GM23248 (cell line): Measurements from ENCODE around the gene SV2C. TPM values are rescaled to one million over a fixed set of nuclear protein-coding genes. Genes with fewer than 3 reads are reported as not detected.
A peak's percentile ranks its signal among the peaks of the same experiment; 100 is the strongest.

Source experiments
- DNase-seq: peaks from one replicate; pipeline ENCODE4 v3.0.0-alpha.2; 2015
- H2AFZ ChIP-seq: fragments of 200-600 bp; sonication (generic); 2 replicates; pipeline ENCODE4 v1.6.1; 2016; ENCODE audit warnings: antibody characterized with exemption
- H3F3A ChIP-seq: fragments of 200-600 bp; sonication (generic); 2 replicates; pipeline ENCODE4 v1.6.1; 2016; ENCODE audit warnings: mild to moderate bottlenecking, antibody characterized with exemption, mixed run types; ENCODE audit not compliant: insufficient read depth
- H3K27ac ChIP-seq: fragments of 200-600 bp; sonication (generic); 2 replicates; pipeline ENCODE4 v1.5.1; 2016; ENCODE audit warnings: mild to moderate bottlenecking
- H3K27me3 ChIP-seq: fragments of 200-600 bp; sonication (generic); replicated peaks from 2 replicates; pipeline ENCODE4 v1.6.1; 2016; ENCODE audit warnings: mild to moderate bottlenecking; ENCODE audit not compliant: insufficient read depth
- H3K36me3 ChIP-seq: fragments of 200-600 bp; sonication (generic); 2 replicates; pipeline ENCODE4 v1.6.1; 2016; ENCODE audit warnings: low read depth, mild to moderate bottlenecking
- H3K4me1 ChIP-seq: fragments of 200-600 bp; sonication (generic); 2 replicates; pipeline ENCODE4 v1.6.1; 2016; ENCODE audit warnings: mild to moderate bottlenecking; ENCODE audit not compliant: insufficient read depth
- H3K4me2 ChIP-seq: fragments of 200-600 bp; sonication (generic); one replicate; pipeline ENCODE4 v1.6.1; 2016; ENCODE audit warnings: mild to moderate bottlenecking; ENCODE audit not compliant: unreplicated experiment
- H3K4me3 ChIP-seq: fragments of 200-600 bp; sonication (generic); 2 replicates; pipeline ENCODE4 v1.5.1; 2016; ENCODE audit warnings: mild to moderate bottlenecking
- H3K79me2 ChIP-seq: fragments of 200-600 bp; sonication (generic); 2 replicates; pipeline ENCODE4 v1.6.1; 2016; ENCODE audit warnings: mild to moderate bottlenecking; ENCODE audit not compliant: insufficient read depth
- H3K9ac ChIP-seq: fragments of 200-600 bp; sonication (generic); 2 replicates; pipeline ENCODE4 v1.6.1; 2016; ENCODE audit warnings: mild to moderate bottlenecking
- H3K9me2 ChIP-seq: fragments of 200-600 bp; sonication (generic); 2 replicates; pipeline ENCODE4 v1.6.1; 2016; ENCODE audit warnings: mixed run types, mild to moderate bottlenecking, moderate library complexity; ENCODE audit not compliant: insufficient read depth
- H3K9me3 ChIP-seq: fragments of 200-600 bp; sonication (generic); one replicate; pipeline ENCODE4 v1.6.1; 2017; ENCODE audit warnings: low read depth
- H4K20me1 ChIP-seq: fragments of 200-600 bp; sonication (generic); 2 replicates; pipeline ENCODE4 v1.6.0; 2016; ENCODE audit not compliant: insufficient read depth
- EZH2 ChIP-seq: fragments of 200-600 bp; sonication (generic); IDR thresholded peaks from 2 replicates; pipeline ENCODE4 v1.6.1; 2018; ENCODE audit warnings: antibody characterized with exemption, mild to moderate bottlenecking; ENCODE audit not compliant: insufficient read depth, poor library complexity, severe bottlenecking
- EZH2phosphoT487 ChIP-seq: fragments of 200-600 bp; sonication (generic); IDR thresholded peaks from 2 replicates; pipeline ENCODE4 v1.6.1; 2018; ENCODE audit warnings: antibody characterized with exemption, moderate library complexity, mild to moderate bottlenecking, low read depth; ENCODE audit not compliant: insufficient read depth
- WGBS, 2 experiments: methylation state at CpG; one replicate each; pipeline ENCODE4 v1.1.6; 2015 to 2017; ENCODE audit warnings: low lambda C conversion rate in 2 of 2, low coverage in 1 of 2; ENCODE audit errors: missing lambda C conversion rate in 2 of 2; 5-methylcytosine and 5-hydroxymethylcytosine counted together
- in situ Hi-C: fragments of 300-500 bp; cut with MboI; formaldehyde crosslinking; loops from 2 replicates; pipeline ENCODE4 v1.15.0; 2020
- polyA plus RNA-seq: library from polyadenylated mRNA; unstranded; fragments of >200 nt; fragmentation: Nextera tagmentation; extraction: Ambion mirVana; gene quantifications from 2 replicates; pipeline ENCODE4 v1.2.1, GENCODE V29; 2016
- total RNA-seq: library from RNA; depleted of rRNA; stranded (reverse); fragments of >200 nt; shearing (Covaris generic); gene quantifications from 2 replicates; pipeline ENCODE4 v1.2.3, GENCODE V29; 2014

SV2C gene
- total and polyA plus RNA-seq, 2 experiments from 2014 or later, result not detected

- Histone ChIP-seq H3K36me3 (no peaks in the 10 kb centered on the region), H3K9me2 (no peaks in the 10 kb centered on the region), H2AFZ (no peak overlapping the region), H3K4me1 (no peaks in the 10 kb centered on the region), H3K27me3 (no peaks in the 10 kb centered on the region; the same call in 1 of the 2 replicates), H3K4me2 (no peak overlapping the region), H3K27ac (no peak overlapping the region), H4K20me1 (no peaks in the 10 kb centered on the region), H3K9ac (no peak overlapping the region), H3K4me3 (no peak overlapping the region), H3K79me2 (no peaks in the 10 kb centered on the region), H3F3A (no peaks in the 10 kb centered on the region), H3K9me3 (no peaks in the 10 kb centered on the region)
- 0% methylated on average over 1 of the region's 1 CpG for WGBS, 2 experiments
- DNase-seq, result peak; percentile 42
- TF ChIP-seq EZH2phosphoT487, result no peak
- in situ Hi-C loops, result no loop called here
Observed at GRCh38 chr5:76337953-76338451, 254.8 kb downstream of the SV2C start.

DNA sequence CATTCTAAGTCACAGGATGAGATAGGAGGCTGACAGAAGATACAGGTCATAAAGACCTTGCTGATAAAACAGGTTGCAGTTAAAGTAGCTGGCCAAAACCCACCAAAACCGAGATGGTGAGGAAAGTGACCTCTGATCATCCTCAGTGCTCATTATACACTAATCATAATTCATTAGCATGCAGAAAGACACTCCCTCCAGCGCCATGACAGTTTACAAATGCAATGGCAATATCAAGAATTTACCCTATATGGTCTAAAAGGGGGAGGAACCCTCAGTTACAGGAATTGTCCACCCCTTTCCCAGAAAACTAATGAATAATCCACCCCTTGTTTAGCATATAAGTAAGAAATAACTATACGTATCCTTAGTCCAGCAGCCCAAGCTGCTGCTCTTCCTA is 256.7 kb downstream of the SV2C start:
- no peaks in the 10 kb centered on the region for H3K9me3 ChIP-seq
- H3F3A ChIP-seq, result no peaks in the 10 kb centered on the region
- no peak overlapping the region for H3K9ac ChIP-seq
- DNase-seq, result no peak
- H4K20me1 ChIP-seq, result no peaks in the 10 kb centered on the region
- no peaks in the 10 kb centered on the region for H3K9me2 ChIP-seq
- H3K4me1 ChIP-seq, result no peaks in the 10 kb centered on the region
- in situ Hi-C loops, result no loop called here
- 41 to 48% methylated on average over 3 of the region's 3 CpGs for WGBS, 2 experiments
- H3K27ac ChIP-seq, result no peak overlapping the region
- H2AFZ ChIP-seq, result no peak overlapping the region
- H3K36me3 ChIP-seq, result no peaks in the 10 kb centered on the region
- no peak overlapping the region for H3K4me3 ChIP-seq
- no peak for TF ChIP-seq EZH2phosphoT487
- no peak for TF ChIP-seq EZH2
- no peaks in the 10 kb centered on the region for H3K79me2 ChIP-seq
- no peaks in the 10 kb centered on the region; the same call in 1 of the 2 replicates for H3K27me3 ChIP-seq
- H3K4me2 ChIP-seq, result no peak overlapping the region

DNA sequence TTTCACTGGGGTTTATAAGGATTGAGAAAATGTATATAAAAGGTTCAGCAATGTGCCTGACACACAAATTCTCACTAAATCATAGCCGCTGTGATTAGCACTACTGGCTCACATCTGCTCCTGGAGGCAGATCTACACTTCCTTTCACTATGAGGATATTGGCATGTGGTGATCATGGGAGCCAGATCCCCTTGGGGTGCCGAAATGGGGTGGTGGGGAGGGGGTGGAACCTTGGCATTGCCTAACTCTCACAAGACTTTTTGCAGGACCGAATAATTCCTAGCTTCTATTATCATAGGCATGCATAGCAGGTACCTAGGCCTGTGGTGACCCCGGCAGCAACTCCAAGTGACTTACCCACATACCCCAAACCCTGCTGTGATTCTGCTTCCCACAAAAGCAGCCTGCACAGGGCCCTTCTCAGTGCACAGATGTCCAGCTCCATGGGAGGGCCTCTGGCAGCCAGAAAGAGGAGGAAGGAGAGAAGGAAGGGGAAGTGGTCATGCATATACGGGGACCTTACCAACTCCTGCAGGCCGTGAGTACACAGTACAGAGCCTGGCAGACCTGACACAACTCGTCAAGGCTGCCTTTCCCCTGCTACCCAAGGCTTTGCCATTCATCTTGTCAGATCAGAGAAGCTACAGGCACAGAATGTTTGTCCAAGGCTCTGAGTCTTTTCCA is 258.6 kb downstream of the SV2C start:
- Histone ChIP-seq H3K9me3 (no peaks in the 10 kb centered on the region), H4K20me1 (no peaks in the 10 kb centered on the region), H3K27me3 (no peaks in the 10 kb centered on the region; the same call in 1 of the 2 replicates), H3K79me2 (no peaks in the 10 kb centered on the region), H3K9me2 (no peaks in the 10 kb centered on the region), H2AFZ (no peak overlapping the region), H3F3A (no peaks in the 10 kb centered on the region), H3K4me1 (no peaks in the 10 kb centered on the region), H3K9ac (no peak overlapping the region), H3K4me2 (no peak overlapping the region), H3K36me3 (no peaks in the 10 kb centered on the region), H3K4me3 (no peak overlapping the region), H3K27ac (no peak overlapping the region)
- in situ Hi-C loops, result no loop called here
- 20 to 26% methylated on average over 7 of the region's 7 CpGs for WGBS, 2 experiments
- no peak for DNase-seq
- TF ChIP-seq EZH2phosphoT487 (no peak), EZH2 (no peak)

DNA sequence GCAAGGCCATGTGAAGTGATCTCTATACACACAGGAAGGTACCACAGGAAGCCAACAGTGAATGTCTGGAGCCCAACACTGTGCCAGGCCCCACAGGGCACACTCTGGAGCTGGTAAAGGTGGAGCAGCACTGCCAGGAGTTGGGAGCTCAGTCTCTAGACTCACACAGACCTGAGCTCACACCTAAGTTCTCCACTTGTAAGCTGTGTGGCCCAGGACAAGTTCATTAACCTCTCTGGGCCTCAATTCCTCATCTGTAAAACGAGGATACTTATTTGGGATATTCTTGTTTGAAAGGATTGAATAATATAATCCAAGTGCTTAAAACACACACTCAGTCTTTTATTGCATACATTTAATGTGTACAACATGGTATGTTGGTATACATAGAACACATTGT is 259.3 kb downstream of the SV2C start:
- no peaks in the 10 kb centered on the region; the same call in 1 of the 2 replicates for H3K27me3 ChIP-seq
- H4K20me1 ChIP-seq, result no peaks in the 10 kb centered on the region
- H3K9me2 ChIP-seq, result no peaks in the 10 kb centered on the region
- H3F3A ChIP-seq, result no peaks in the 10 kb centered on the region
- TF ChIP-seq EZH2 (no peak), EZH2phosphoT487 (no peak)
- no peaks in the 10 kb centered on the region for H3K79me2 ChIP-seq
- H3K4me1 ChIP-seq, result no peaks in the 10 kb centered on the region
- DNase-seq, result no peak
- no peak overlapping the region for H3K4me3 ChIP-seq
- H2AFZ ChIP-seq, result no peak overlapping the region
- H3K27ac ChIP-seq, result no peak overlapping the region
- H3K36me3 ChIP-seq, result no peaks in the 10 kb centered on the region
- in situ Hi-C loops, result no loop called here
- WGBS, 2 experiments, result 4% methylated on average over 1 of the region's 1 CpG
- H3K9me3 ChIP-seq, result no peaks in the 10 kb centered on the region
- H3K4me2 ChIP-seq, result no peak overlapping the region
- H3K9ac ChIP-seq, result no peak overlapping the region

DNA sequence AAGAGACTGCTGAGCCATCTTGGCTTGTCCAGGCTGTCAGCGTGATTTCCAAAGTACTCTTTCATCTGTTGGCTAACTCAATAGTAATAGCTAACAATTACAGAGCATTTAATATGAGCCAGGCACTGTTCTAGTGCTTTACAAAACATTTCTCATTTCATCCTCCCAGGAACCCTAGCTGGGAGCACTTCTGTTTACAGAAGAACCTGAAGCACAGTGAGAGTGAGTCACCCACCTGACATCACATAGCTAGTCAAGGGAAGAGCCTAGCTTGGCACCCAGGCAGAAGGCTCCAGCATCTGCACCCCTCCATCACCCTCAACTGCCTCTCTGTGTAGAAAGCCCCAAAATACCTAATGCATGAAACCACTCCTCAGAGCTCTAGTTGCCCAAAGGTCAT is 262.4 kb downstream of the SV2C start:
- Histone ChIP-seq H3K4me3 (no peak overlapping the region), H4K20me1 (no peaks in the 10 kb centered on the region), H3K36me3 (no peaks in the 10 kb centered on the region), H3K27me3 (no peaks in the 10 kb centered on the region), H3K79me2 (no peaks in the 10 kb centered on the region), H3K9ac (no peak overlapping the region), H3K4me1 (no peaks in the 10 kb centered on the region), H3K9me3 (no peaks in the 10 kb centered on the region), H2AFZ (no peak overlapping the region), H3K4me2 (no peak overlapping the region), H3K27ac (no peak overlapping the region), H3K9me2 (no peaks in the 10 kb centered on the region), H3F3A (no peaks in the 10 kb centered on the region)
- in situ Hi-C loops, result no loop called here
- WGBS, 2 experiments, result 0 to 7% methylated on average over 1 of the region's 1 CpG
- no peak for DNase-seq
- TF ChIP-seq EZH2phosphoT487, result no peak
- no peak for TF ChIP-seq EZH2
